Activated CD8-positive, alpha-beta T cell treated with anti-CD3 and anti-CD28 coated beads for 36 hours (primary cell): ENCODE measurements around the gene IFI27. TPM values are rescaled to one million over a fixed set of nuclear protein-coding genes. Genes with fewer than 3 reads are reported as not detected.
A peak's percentile ranks its signal among the peaks of the same experiment; 100 is the strongest.
"Not testable (repeated sequence)": the region's sequence is repeated elsewhere in the genome, so short reads cannot be mapped to it uniquely, and the experiment has no call there.

Experiments used
- ATAC-seq: fragments of 200-7000 bp; cut with Tn5 transposase; one replicate; pipeline ENCODE4 v1.10.0; 2021; ENCODE audit warnings: mild to moderate bottlenecking, moderate library complexity
- CTCF ChIA-PET: fragments of 350-600 bp; sonication (Branson Sonifier 250); formaldehyde crosslinking; loops from one replicate; lab custom pipeline; 2021; ENCODE audit warnings: antibody characterized with exemption; lab: Charles Lee
- POLR2A ChIA-PET: fragments of 350-600 bp; sonication (Branson Sonifier 250); formaldehyde crosslinking; loops from one replicate; lab custom pipeline; 2021; ENCODE audit warnings: antibody characterized with exemption; lab: Charles Lee
- DNase-seq: peaks from one replicate; pipeline ENCODE4 v3.0.0-alpha.2; 2020
- H3K27ac Mint-ChIP-seq: one replicate; pipeline ENCODE4 v1.8.0; 2021; ENCODE audit warnings: mild to moderate bottlenecking, mixed read lengths
- H3K27me3 Mint-ChIP-seq: one replicate; pipeline ENCODE4 v1.8.0; 2021; ENCODE audit warnings: mixed read lengths
- H3K36me3 Mint-ChIP-seq: one replicate; pipeline ENCODE4 v1.8.0; 2021; ENCODE audit warnings: low read depth, mixed read lengths
- H3K4me1 Mint-ChIP-seq: one replicate; pipeline ENCODE4 v1.8.0; 2021; ENCODE audit warnings: low read depth, mixed read lengths
- H3K4me3 Mint-ChIP-seq: one replicate; pipeline ENCODE4 v1.8.0; 2021; ENCODE audit warnings: mild to moderate bottlenecking, moderate library complexity, mixed read lengths
- H3K9me3 Mint-ChIP-seq: one replicate; pipeline ENCODE4 v1.8.0; 2021; ENCODE audit warnings: mixed read lengths
- intact Hi-C: fragments of 100-400 bp; cut with micrococcal nuclease; formaldehyde crosslinking; loops from one replicate; pipeline ENCODE4 v1.10.0; 2022
- total RNA-seq, 2 experiments: library from RNA; stranded (reverse); gene quantifications; one replicate each; pipeline ENCODE4 v1.2.3, GENCODE V29; 2021
- TF ChIP-seq, protein P1 (sequence below): fragments of 200-600 bp; IDR thresholded peaks from one replicate; pipeline ENCODE4 v1.8.0; 2022; ENCODE audit warnings: antibody characterized with exemption, mild to moderate bottlenecking

IFI27 gene
- 1 to 10 TPM in 1 of 2 experiments, under 1 TPM in 1; 0.86 to 4.1 TPM for total RNA-seq

DNA sequence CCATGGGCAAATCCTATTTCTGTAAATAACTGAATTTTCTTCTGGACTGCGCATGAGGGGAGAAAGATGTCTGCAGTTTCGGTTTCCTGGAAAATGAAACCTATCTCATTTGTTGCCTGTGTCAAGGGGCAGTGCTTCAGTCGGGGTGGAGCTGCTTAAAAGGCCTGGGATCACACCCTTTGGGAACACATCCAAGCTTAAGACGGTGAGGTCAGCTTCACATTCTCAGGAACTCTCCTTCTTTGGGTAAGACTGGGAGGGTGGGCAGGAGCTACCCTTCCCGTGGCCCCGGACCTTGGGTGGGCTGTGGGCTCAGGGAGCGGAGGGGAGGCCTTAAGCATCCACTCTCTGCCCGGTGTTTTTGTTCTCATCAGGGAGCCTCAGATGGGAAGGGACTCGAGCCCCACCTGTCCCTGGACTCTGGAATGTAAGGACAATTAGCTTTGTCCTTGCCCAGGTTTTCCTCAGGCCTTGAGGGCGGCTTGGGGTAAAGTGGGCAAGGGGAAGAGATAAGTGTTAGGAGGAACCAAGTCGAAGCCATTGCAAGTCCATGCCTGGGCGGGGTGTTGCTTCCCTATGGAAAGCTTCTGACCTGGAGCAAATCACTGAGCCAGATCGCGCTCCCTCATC, at the start of gene IFI27:
Gene IFI27, plus strand, starts transcription at position 185 of the 630 bp plus-strand sequence.
- ATAC-seq = no peak
- ChIA-PET CTCF (interaction anchor here (1.2 to 1.3 kb wide), 2 partner anchors 11 to 26 kb away, joined by 3 to 4 read pairs; no protein-coding TSS in a partner anchor), POLR2A (no interaction called here)
- intact Hi-C loops = no loop called here
- no peak for DNase-seq
- no peak within 1 kb of the TSS for H3K4me3 Mint-ChIP-seq
- no peaks in the 10 kb centered on the region for H3K9me3 Mint-ChIP-seq
- H3K36me3 Mint-ChIP-seq = no peaks in the 10 kb centered on the region
- TF ChIP-seq, protein P1, sequence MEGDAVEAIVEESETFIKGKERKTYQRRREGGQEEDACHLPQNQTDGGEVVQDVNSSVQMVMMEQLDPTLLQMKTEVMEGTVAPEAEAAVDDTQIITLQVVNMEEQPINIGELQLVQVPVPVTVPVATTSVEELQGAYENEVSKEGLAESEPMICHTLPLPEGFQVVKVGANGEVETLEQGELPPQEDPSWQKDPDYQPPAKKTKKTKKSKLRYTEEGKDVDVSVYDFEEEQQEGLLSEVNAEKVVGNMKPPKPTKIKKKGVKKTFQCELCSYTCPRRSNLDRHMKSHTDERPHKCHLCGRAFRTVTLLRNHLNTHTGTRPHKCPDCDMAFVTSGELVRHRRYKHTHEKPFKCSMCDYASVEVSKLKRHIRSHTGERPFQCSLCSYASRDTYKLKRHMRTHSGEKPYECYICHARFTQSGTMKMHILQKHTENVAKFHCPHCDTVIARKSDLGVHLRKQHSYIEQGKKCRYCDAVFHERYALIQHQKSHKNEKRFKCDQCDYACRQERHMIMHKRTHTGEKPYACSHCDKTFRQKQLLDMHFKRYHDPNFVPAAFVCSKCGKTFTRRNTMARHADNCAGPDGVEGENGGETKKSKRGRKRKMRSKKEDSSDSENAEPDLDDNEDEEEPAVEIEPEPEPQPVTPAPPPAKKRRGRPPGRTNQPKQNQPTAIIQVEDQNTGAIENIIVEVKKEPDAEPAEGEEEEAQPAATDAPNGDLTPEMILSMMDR = no peak
- no peak within 1 kb of the TSS for H3K27ac Mint-ChIP-seq
- H3K27me3 Mint-ChIP-seq = no peaks in the 10 kb centered on the region
- no peaks in the 10 kb centered on the region for H3K4me1 Mint-ChIP-seq

DNA sequence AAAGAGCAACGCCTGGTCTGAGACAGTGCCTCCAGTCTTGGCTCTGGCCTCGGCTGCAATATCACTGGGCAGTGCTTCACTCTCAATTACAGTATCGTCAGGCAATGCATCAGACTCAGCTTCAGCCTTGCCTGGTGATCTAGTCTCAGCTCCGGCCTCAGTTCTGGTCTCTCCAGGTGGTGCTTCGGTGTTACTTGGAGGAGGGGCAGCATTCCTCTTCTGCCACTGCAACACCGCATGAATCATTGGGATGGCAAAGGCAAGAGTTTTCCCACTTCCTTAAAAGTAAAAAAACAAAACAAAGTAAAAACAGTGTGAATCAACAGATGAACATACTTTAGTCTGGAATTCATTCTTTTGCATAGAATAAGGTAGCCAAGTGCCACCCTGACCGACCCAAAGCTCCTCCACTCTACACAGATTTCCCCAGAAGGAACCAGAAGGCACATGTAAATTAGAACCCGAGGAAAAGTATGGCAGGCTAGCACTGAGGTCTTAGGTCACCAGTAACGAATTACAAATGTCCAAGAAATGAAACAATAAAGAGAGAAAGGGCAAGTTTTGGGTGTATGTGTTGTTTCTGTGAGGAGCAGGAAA, 48.1 kb upstream of the IFI27 start:
- H3K4me3 Mint-ChIP-seq = no peak overlapping the region
- H3K9me3 Mint-ChIP-seq = peaks cover under 1% of the 10 kb centered on the region
- intact Hi-C loops = no loop called here
- ChIA-PET CTCF (interaction anchor here (1.4 kb wide), 1 partner anchor 123 kb away, joined by 4 read pairs; no protein-coding TSS in a partner anchor), POLR2A (interaction anchor here (0.8 to 6.7 kb wide), 3 partner anchors 17 to 18 kb away, joined by 3 to 34 read pairs (median 21); partner anchors contain the start of genes DDX24 and IFI27L1)
- DNase-seq (no peak), ATAC-seq (no peak)
- H3K27me3 Mint-ChIP-seq = no peaks in the 10 kb centered on the region
- TF ChIP-seq, protein P1 = no peak
- peaks cover 66% of the 10 kb centered on the region for H3K4me1 Mint-ChIP-seq
- H3K36me3 Mint-ChIP-seq = peaks cover 67% of the 10 kb centered on the region
- peak overlapping the region; percentile 44 for H3K27ac Mint-ChIP-seq

DNA sequence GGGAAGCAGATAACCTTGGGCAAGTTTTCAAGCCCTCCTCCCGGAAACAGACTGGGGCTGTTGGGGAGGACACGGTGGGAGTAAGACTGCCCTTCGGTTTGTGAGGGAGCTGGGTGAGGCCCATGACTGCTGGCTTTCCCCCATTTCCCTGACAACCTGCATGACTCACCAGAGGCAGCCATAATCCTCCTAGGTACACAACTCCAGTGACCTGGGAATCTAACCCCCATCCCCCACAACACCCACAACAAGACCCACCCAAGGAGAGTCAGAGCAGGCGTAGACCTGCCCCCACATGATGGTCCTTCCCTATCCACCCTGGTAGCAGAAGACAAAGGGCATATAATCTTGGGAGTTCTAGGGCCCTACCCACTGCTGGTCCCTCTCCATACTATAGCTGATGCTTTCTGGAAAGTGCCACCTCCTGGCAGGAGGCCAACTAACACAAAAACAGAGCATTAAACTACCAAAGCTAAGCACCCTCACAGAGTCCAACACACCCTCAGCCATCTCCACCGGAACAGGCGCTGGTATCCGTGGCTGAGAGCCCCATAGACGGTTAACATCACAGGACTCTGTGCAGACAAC, 44.4 kb upstream of the IFI27 start:
- Mint-ChIP-seq H3K9me3 (peaks cover 28% of the 10 kb centered on the region), H3K36me3 (peaks cover 75% of the 10 kb centered on the region), H3K4me1 (peaks cover 77% of the 10 kb centered on the region), H3K27me3 (no peaks in the 10 kb centered on the region), H3K4me3 (no peak overlapping the region), H3K27ac (peak overlapping the region; percentile 67)
- ATAC-seq = no peak
- intact Hi-C loops = no loop called here
- no peak for DNase-seq
- ChIA-PET POLR2A (interaction anchor here (0.6 to 3.6 kb wide), 4 partner anchors 9 to 217 kb away, joined by 3 to 21 read pairs (median 6); partner anchors contain the start of genes DDX24 and IFI27L1), CTCF (interaction anchor here (1.1 to 3.5 kb wide), 6 partner anchors 13 to 126 kb away, joined by 3 to 17 read pairs (median 4); partner anchors contain the start of genes DDX24 and IFI27L1)
- TF ChIP-seq, protein P1 = no peak

DNA sequence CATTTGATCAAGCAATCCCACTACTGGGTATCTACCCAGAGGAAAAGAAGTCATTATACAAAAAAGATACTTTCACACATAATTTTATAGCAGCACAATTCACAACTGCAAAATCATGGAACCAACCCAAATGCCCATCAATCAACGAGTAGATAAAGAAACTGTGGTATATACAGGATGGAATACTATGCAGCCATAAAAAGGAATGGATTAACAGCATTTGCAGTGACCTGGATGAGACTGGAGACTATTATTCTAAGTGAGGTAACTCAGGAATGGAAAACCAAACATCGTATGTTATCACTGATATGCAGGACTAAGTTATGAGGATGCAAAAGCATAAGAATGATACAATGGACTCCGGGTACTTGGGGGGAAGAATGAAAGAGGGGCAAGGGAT, 38.5 kb upstream of the IFI27 start:
- CTCF ChIA-PET = not testable (repeated sequence)
- peaks cover 52% of the 10 kb centered on the region for H3K9me3 Mint-ChIP-seq

DNA sequence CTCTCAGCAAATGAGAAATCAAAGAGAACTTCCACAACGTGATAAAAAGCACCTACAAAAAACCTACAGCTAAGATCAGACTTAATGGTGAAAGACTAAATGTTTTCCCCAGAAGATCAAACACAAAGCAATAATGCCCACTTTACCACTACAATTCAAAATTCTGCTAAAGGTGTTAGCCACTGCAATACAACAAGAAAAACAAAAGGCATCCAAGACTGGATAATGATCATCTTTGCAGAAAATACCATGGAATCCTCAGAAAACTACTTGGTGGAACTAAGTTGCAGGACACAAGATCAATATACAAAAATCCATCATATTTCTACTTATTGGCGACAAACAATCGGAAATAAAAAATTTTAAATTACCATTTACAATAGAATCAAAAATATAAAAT, 36.0 kb upstream of the IFI27 start:
- peaks cover 68% of the 10 kb centered on the region for H3K4me1 Mint-ChIP-seq
- DNase-seq (no peak), ATAC-seq (no peak)
- intact Hi-C loops = no loop called here
- H3K36me3 Mint-ChIP-seq = peaks cover 85% of the 10 kb centered on the region
- H3K27ac Mint-ChIP-seq = no peak overlapping the region
- H3K9me3 Mint-ChIP-seq = peaks cover 35% of the 10 kb centered on the region
- no peaks in the 10 kb centered on the region for H3K27me3 Mint-ChIP-seq
- CTCF ChIA-PET = interaction anchor here (1.1 to 1.3 kb wide), 3 partner anchors 38 to 134 kb away, joined by 3 to 4 read pairs (median 4); no protein-coding TSS in a partner anchor
- H3K4me3 Mint-ChIP-seq = peak overlapping the region; percentile 3
- POLR2A ChIA-PET = interaction anchor here (1.3 kb wide), 1 partner anchor 16 kb away, joined by 3 read pairs; no protein-coding TSS in a partner anchor
- TF ChIP-seq, protein P1 = no peak

More for the DNA sequence above, 38.5 kb upstream of the IFI27 start:
- H3K27ac Mint-ChIP-seq, intact Hi-C loops, POLR2A ChIA-PET, ATAC-seq, H3K4me3 Mint-ChIP-seq, H3K27me3 Mint-ChIP-seq, DNase-seq: not testable (repeated sequence)
- Mint-ChIP-seq H3K36me3 (peaks cover 85% of the 10 kb centered on the region), H3K4me1 (peaks cover 73% of the 10 kb centered on the region)
